A549 (cell line): ENCODE measurements around the gene KCTD12.

Experiments
- CTCF ChIP-seq: fragments of >200 bp; sonication (Bioruptor Twin); formaldehyde crosslinking; IDR thresholded peaks from 3 replicates; pipeline ENCODE4 v1.5.1; 2016
- JUN ChIP-seq, 2 experiments: fragments of >200 bp; sonication (Bioruptor Twin); formaldehyde crosslinking; IDR thresholded peaks; 2 replicates in 1 of 2; 3 replicates in 1 of 2; pipeline ENCODE4 v1.6.1; 2016 to 2017
- KDM1A ChIP-seq: fragments of 200-600 bp; sonication (generic); IDR thresholded peaks from 2 replicates; pipeline ENCODE4 v1.6.1; 2016; ENCODE audit warnings: low read depth, mild to moderate bottlenecking
- MYC ChIP-seq: IDR thresholded peaks from 2 replicates; pipeline ENCODE4 v1.6.1; 2012; ENCODE audit warnings: mild to moderate bottlenecking, inconsistent platforms, low read length, improper control_type of control experiment, borderline replicate concordance
- PHF8 ChIP-seq: fragments of 200-600 bp; sonication (generic); IDR thresholded peaks from 2 replicates; pipeline ENCODE4 v1.6.1; 2016; ENCODE audit warnings: low read depth, mild to moderate bottlenecking, antibody characterized with exemption, moderate library complexity, borderline replicate concordance
- POLR2A ChIP-seq: IDR thresholded peaks from 2 replicates; pipeline ENCODE4 v1.6.1; 2012; ENCODE audit warnings: mild to moderate bottlenecking, low read length
- RCOR1 ChIP-seq: fragments of 150-350 bp; IDR thresholded peaks from 2 replicates; pipeline ENCODE4 v1.6.1; 2014; ENCODE audit warnings: antibody characterized with exemption, low read length, low read depth
- ZC3H11A ChIP-seq: fragments of 450-650 bp; IDR thresholded peaks from 2 replicates; pipeline ENCODE4 v1.6.1; 2014; ENCODE audit warnings: antibody characterized with exemption, mild to moderate bottlenecking
- TF ChIP-seq, protein P1 (sequence below): fragments of 150-350 bp; IDR thresholded peaks from 2 replicates; pipeline ENCODE4 v1.6.1; 2014; ENCODE audit warnings: low read depth, mild to moderate bottlenecking, low read length
- TF ChIP-seq, protein P2 (sequence below): IDR thresholded peaks from 2 replicates; pipeline ENCODE4 v1.6.1; 2012

- no peak for TF ChIP-seq RCOR1
- TF ChIP-seq CTCF = no peak
- TF ChIP-seq MYC = no peak
- TF ChIP-seq, protein P1, sequence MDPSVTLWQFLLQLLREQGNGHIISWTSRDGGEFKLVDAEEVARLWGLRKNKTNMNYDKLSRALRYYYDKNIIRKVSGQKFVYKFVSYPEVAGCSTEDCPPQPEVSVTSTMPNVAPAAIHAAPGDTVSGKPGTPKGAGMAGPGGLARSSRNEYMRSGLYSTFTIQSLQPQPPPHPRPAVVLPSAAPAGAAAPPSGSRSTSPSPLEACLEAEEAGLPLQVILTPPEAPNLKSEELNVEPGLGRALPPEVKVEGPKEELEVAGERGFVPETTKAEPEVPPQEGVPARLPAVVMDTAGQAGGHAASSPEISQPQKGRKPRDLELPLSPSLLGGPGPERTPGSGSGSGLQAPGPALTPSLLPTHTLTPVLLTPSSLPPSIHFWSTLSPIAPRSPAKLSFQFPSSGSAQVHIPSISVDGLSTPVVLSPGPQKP = no peak
- no peak for TF ChIP-seq POLR2A
- no peak for TF ChIP-seq PHF8
- TF ChIP-seq JUN (IDR thresholded peaks at IDR 0.05) = no peak
- no peak for TF ChIP-seq ZC3H11A
- TF ChIP-seq, protein P2, sequence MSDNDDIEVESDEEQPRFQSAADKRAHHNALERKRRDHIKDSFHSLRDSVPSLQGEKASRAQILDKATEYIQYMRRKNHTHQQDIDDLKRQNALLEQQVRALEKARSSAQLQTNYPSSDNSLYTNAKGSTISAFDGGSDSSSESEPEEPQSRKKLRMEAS = no peak
- no peak for TF ChIP-seq KDM1A
Observed at GRCh38 chr13:76865996-76866503, 20.2 kb downstream of the KCTD12 start.
